Uterus (tissue), 2 donors: ENCODE measurements around the gene YPEL2.

Source experiments
- CTCF ChIP-seq, 4 experiments: fragments of 200-600 bp in 2 of 4; fragments of 450-650 bp in 2 of 4; sonication (generic) in 2 of 4; IDR thresholded peaks; one replicate each; pipeline ENCODE4 v1.5.1; 2016 to 2019; ENCODE audit warnings: antibody characterized with exemption in 4 of 4, mild to moderate bottlenecking in 2 of 4, moderate library complexity in 1 of 4
- POLR2A ChIP-seq, 2 donors: fragments of 450-650 bp; IDR thresholded peaks; one replicate each; pipeline ENCODE4 v1.6.1; 2016; ENCODE audit warnings: antibody characterized with exemption in 2 of 2, mild to moderate bottlenecking in 1 of 2, moderate library complexity in 1 of 2

GRCh38 chr17:59399914-59400313 is 68.5 kb downstream of the YPEL2 start:
- TF ChIP-seq CTCF (IDR thresholded peaks at IDR 0.05) (no peak), POLR2A (IDR thresholded peaks at IDR 0.05) (no peak)
